ENCODE measurements around the gene TMEM163.
"Not testable (repeated sequence)": the region's sequence is repeated elsewhere in the genome, so short reads cannot be mapped to it uniquely, and the experiment has no call there.

TMEM163 gene

DNA sequence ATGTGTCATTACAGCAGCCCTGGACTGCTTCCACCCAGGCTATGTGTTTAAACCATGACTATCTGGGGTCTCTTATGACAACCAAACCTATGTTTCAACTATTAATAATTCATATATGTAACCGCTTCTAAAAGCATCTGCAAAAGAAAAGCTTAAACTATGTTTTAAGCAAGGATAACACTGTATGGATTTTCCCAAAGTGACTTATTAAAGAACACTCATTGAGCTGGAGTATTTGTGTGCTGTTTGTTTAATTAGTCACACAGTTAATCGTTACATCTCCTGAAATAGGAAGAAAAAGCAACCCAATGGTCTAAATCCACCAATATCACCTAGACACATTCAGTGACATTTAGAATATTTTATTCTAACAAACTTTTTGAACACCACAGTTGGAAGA lies 51.3 kb downstream of the TMEM163 start:
- FAIRE-seq (no peak), DNase-seq (ENCODE audit: extremely low spot score, insufficient read length, low read depth) (no peak)

DNA sequence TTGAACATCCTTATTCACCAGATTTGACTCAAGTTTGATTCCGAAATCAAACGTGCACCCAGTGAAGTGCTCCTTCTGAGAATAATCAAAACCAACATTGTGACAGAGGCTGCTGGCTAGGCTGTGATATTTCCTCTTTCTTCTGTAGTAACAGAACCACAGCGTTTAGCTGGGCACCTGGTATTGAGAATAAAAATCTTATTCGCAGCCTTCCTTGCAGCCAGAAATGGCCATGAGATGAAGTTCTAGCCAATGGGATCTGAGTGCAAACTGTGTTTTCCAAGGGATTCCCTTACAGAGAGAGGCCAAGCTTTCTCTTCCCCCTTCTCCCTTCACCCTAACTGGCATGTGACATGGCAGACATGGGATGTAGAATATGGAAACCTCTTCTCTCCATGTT lies 51.7 kb downstream of the TMEM163 start:
- FAIRE-seq = no peak
- no peak for DNase-seq (ENCODE audit: extremely low spot score, insufficient read length, low read depth)

DNA sequence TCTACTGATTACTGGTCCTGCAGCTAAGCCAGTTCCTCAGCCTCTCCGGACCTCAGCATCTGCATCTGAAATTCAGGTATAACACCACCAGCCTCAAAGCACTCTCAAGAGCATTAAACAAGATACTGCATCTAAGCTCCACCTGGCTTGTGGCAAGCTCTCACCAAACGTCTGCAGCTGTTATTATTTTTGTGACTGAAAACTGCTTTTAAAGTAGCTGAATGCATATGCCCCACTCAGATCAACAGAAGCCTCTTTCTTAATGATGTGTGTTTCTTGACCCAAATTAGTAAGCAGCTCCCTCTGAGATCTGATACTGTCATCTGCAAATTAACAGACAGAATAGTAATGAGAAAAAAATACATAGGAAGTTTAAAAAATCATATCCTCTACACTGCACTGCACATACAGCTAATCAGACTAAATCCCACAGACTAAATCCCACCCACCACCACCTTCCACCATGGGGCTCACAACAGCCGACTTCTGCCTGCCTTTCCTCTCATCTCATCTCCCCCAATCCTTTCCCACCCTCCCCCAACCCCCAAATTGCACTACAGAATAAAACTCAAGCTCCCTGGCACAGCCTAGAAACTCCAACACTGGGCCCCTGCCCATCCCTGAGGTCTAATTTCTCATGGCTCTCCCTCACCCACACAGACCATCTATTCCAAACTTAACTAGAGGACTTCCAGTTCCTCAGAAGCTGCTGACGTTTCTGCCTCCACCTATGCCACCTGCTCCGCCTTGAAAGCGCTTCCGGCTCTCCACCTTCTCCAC lies 52.9 kb downstream of the TMEM163 start:
- no peak for FAIRE-seq

DNA sequence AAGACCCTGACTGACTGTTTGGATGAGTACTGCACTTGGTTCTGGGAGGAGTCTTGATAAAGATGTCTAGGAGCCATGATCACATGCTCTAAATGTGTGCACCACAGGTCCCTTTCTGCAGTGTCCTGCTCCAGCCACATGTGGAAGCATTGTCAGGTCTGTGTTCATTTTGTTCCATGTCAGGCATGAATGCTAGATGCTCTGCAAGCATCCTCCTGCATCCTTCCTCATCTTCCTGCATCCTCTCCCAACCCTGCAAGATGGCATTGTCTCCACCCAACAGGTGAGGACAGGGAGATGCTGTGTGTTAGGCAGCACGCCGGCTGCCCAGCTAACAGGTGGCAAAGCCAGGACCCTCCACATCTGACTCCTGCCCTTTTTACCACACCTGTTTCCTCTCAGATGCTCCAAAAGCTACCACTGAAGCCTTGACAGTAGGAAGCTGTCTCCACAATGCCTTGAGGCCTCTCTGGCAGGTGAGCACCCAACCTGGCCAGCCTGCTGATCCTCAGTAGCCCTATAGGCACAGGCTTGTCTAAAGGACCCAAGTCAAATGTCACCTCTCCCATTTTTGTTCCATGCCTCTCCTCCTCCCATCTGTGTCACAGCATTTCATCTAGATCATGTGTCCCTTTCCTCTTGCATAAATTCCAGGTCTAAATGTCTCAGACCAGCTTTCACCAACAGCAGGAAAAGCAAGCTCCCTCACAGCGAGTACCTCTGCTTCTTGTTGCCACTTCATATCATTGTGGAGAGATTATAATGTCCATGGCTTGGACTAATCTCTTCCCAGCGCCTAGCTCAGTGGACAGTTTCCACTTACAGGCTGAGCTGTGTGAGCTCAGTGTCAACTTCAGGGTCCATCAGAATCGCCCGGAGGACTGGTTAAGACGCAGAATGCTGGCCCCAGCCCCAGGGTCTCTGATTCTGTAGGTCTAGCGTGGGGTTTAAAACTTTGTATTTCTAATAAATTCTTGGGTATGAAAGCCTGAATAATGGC lies 55.0 kb downstream of the TMEM163 start:
- DNase-seq (ENCODE audit: extremely low spot score, insufficient read length, low read depth) = no peak
- FAIRE-seq = no peak

More for the DNA sequence above, 52.9 kb downstream of the TMEM163 start:
- DNase-seq (ENCODE audit: extremely low spot score, insufficient read length, low read depth) = no peak

DNA sequence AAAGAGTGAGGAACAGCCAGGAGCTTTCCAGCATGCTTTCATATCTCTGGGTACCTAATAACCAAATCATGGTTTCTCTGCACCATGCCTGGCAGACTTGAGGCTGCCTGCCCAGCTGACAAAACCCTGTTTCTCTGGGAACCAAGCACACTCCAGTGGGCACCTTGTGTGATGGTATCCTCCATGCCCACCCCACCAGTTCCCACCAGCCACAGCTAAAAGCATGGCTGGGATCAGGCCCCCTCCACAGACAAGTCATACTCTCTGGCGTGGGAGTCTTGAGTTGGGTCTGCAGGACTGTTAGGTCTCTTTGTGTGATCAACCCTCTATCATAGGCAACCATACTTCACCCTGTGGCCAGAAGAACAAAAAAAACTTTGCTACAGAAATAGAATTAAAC lies 56.0 kb downstream of the TMEM163 start:
- FAIRE-seq (no peak), DNase-seq (ENCODE audit: extremely low spot score, insufficient read length, low read depth) (no peak)

DNA sequence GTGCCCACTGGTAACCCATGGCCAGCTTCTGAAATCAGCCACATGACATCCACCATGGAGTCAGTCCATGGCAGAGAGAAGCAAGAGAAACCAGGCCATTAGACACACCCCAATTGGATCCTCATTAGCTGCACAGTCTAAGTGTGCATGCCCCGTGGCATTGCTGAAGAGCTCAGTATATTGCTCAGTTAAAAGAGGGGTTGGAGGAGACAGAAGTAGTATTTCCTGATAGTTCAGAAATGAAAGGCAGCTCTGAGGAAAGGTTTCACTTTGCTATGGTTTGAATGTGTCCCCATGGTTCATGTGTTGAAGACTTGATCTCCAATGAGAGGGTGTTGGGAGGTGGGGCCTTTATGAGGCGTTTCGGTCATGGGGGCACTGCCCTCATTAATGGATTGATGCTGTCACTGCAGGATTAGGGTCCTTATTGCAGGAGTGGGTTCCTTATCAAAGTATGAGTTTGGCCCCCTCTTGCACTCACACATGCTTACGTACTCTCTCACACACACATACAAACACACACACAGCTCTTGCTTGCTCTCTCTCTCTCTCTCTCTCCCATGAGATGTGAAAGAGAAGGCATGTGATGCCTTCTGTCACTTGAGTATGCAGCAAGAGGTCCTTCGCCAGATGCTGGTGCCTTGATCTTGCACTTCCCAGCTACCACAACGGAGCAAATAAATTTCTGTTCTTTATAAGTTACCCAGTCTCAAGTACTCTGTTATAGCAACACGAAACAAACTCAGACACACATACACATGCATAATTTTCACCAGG lies 58.0 kb downstream of the TMEM163 start:
- DNase-seq (ENCODE audit: extremely low spot score, insufficient read length, low read depth) (no peak), FAIRE-seq (no peak)

DNA sequence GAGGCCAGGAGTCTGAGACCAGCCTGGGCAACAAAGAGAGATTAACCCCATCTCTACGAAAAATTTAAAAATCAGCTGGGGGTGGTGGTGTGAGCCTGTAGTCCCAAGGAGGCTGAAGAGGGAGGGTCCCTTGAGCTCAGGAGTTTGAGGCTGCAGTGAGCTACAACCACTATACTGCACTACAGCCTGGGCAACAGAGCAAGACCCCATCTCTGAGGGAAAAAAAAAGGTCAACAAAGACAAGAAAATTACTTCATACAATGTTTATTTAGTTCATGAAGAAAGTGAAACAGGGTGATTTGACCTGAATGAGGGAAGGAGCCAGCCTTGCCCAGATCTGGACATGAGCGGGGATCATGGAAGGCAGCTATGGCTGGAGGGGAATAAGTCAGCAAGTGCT lies 59.1 kb downstream of the TMEM163 start:
- no peak for DNase-seq (ENCODE audit: extremely low spot score, insufficient read length, low read depth)
- no peak for FAIRE-seq

DNA sequence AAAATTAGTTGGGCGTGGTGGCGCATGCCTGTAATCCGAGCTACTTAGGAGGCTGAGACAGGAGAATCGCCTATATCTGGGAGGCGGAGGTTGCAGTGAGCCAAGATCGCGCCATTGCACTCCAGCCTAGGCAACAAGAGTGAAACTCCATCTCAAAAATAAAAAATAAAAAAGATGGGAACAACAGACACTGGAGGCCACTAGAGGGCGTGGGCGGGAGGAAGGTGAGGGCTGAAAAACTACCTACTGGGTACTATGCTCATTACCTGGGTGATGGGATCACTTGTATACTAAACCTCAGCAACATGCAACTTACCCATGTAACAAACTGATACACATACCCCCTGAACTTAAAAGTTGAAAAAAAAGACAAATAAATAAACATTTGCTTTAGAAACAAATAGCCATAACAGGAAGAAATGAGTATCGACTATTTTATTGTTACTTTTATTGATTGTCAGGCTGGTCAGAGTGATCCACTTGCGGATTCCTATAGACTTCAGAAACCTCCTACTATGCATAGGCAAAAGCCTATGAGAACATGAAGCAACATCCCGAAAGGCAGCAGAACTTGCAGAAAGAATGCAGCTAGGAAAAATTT lies 61.0 kb downstream of the TMEM163 start:
- DNase-seq (ENCODE audit: extremely low spot score, insufficient read length, low read depth) = no peak
- no peak for FAIRE-seq

DNA sequence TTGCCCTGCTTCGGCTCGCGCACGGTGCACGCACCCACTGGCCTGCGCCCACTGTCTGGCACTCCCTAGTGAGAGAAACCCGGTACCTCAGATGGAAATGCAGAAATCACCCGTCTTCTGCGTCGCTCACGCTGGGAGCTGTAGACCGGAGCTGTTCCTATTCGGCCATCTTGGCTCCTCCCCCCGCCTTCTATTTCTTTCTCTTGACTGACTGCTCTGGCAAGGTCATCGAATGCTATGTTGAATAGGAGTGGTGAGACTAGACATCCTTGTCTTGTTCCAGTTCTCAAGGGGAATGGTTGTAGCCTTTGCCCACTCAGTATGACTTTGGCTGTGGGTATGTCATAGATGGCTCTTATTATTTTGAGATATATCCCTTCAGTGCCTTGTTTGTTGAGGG lies 62.4 kb downstream of the TMEM163 start:
- not testable (repeated sequence) for DNase-seq (ENCODE audit: extremely low spot score, insufficient read length, low read depth); FAIRE-seq

DNA sequence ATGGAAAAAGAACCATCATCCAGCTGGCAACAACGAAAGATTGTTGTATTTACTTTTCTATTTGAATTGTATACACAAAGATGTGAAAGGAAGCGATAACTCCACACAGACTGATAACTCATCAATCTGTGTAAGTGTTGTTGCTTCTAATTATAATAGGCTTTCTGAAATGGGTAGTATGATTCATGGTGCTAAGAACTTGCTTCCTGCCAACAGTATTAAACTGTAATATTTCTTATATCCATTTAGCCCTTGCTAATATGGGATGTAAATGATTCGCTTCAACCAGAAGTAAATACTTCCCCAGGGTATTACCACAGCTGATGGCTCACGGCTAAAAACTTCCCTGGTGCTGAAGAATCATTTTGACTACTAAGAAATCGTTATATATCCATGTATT lies 70.2 kb downstream of the TMEM163 start:
- no peak for FAIRE-seq
- no peak for DNase-seq (ENCODE audit: extremely low spot score, insufficient read length, low read depth)

DNA sequence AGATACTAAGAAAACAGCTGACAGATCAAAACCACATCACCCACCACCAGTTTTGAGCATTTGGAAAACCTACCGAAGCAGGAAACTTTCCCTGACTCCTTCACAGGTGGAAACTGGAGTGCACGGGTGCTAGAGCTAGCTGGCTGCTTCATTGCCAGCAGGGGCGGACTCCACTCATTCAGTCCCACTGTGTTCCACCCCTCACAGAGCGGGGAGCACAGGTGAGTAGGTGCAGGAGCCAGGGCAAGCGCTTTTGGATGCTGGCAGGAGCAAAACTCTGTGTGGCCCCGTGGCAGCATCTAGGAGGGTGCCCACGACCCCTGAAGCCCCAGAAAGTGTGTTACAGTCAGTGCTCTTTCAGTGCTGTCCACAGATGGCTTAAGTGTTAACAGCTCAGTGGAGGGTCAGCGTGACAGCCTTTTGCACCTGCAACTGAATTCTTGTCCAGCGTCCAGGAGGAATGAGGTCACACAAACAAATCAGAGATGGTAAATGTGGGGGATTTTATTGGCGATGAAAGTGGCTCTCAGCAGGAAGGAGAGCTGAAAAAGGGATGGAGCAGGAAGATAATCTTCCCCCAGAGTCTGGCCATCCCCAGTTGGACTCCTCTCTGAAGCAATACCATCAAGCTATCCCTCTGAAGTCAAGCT lies 71.1 kb downstream of the TMEM163 start:
- DNase-seq (ENCODE audit: extremely low spot score, insufficient read length, low read depth) (no peak), FAIRE-seq (no peak)

DNA sequence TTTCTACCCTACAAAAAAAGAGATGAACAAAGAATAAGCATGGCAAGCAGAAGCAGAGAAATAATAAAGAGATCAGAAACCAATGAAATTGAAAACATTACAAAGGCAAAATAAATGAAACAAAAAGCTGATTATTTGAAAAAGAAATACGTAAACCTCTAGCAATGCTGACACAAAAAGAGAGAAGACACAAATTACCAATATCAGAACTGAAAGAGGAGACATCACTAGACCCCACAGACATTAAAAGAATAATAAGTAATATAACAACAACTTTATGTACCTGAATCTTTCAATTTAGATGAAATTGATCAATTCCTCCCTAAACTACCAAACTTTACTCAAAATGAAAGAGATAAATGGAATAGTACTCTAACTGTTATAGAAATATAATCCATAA lies 75.9 kb downstream of the TMEM163 start:
- DNase-seq (ENCODE audit: extremely low spot score, insufficient read length, low read depth) = no peak
- no peak for FAIRE-seq

DNA sequence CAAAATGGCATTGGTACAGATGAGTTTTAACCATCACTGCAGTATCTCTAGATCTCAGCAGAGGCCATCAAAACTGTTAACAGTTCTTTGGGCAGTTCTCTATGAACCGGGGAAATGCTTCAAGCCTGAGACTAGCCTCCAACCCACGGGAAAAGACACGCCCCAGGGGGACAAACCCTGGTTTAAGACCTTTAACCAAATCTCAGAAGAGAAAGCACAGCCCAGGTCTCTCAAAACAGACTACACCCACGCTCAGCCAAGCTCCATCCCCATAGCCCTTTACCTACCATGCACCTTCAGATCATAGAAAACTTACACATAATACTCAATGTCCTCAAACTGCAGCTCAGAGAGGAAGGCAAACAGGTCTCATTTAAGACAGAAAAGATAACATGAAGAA lies 78.3 kb downstream of the TMEM163 start:
- no peak for FAIRE-seq

DNA sequence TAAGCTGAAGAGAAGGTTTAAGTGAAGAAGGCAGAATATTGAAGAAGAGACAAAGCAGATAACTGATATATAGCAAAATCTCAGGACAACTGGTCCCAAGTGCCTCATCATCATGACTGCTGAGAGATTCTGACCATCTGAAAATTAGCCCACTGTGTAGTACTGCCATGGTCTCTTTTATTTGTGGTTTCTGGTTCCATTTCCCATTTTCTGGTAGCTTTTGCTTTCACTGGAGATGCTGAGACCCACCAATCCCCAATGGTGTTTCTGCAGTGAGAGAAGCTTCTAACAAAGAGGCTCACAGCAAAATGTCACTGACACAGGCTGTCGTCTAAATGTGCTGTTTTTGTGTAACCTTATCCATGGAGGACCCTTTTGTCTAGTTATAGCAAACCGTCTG lies 79.5 kb downstream of the TMEM163 start:
- DNase-seq (ENCODE audit: extremely low spot score, insufficient read length, low read depth) (no peak), FAIRE-seq (no peak)

More for the DNA sequence above, 78.3 kb downstream of the TMEM163 start:
- no peak for DNase-seq (ENCODE audit: extremely low spot score, insufficient read length, low read depth)

DNA sequence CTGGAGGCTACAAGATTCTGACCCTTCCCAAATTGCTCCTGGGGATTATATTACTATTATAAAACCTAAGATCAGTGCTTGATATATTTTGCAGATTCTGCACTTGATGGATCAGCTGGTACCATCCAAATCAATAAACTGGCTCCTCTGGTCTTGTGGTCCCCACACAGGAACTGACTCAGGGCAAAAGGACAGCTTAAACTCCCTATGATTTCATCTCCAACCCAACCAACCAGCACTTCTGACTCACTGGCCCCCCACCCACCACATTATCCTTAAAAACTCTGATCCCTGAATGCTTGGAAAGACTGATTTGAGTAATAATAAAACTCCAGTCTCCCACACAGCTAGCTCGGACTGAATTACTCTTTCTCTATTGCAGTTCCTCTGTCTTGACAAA lies 82.1 kb downstream of the TMEM163 start:
- DNase-seq (ENCODE audit: extremely low spot score, insufficient read length, low read depth) = no peak
- FAIRE-seq = no peak

DNA sequence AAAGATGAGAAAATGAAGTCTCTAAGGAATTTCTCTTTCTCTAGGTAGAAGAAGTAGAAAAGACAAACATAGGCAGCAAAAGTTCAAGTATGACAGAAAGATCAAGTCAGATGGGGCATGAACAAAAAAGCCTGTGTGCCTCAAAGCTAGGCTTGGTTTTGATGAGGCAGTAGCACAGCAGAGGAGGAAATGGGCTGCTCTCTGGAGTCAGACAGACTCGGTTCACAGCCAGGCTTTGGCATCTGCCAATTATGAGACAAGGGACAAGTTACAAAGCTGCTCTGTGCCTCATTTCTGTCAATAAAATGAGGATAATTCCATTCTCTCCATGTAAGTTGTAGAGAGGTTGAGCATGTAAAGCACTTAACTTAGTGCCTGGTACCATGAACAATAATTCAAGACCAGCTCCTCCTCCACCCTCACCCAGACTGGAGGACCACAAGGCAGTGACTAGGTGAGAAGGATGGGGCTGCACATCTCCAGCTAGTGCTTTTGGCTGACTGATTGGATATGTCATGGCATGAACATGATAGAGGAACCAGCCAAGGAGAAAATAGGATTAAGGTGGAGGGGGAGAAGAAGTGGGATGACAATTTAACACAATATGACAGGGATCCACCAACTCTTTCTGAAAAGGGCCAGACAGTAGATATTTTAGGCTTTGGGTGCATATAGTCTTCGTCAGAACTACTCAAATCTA lies 84.6 kb downstream of the TMEM163 start:
- FAIRE-seq (no peak), DNase-seq (ENCODE audit: extremely low spot score, insufficient read length, low read depth) (no peak)

DNA sequence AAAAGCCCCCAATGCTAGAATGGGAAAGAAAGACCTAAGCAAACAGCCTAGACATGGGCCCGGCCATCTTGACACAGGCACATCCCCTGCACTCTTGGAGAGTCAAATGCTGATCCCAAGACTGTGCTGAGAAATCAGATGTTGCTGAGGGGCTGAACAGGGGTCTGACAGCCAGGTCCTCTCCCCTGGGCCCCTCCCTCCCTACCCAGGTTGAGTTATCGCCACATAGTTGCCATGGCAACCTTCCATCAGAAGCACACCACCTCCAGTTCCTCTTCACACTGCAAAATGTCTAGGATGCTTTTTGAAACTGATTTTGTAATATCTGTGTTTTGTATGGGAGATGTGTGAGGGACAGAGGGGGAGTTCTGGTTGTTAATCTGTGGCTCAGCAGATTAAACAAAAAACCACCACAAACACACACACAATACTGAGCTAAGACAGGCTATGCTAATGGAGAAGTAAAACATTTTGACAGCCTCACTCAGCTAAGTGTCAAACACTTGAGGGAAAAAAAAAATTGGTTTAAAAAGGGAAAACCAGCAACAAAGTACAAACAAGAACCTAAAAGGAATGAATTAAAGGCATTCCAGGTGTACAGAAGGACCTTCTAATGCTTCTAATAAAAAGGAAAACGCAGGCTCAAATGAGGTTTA lies 88.2 kb downstream of the TMEM163 start:
- no peak for DNase-seq (ENCODE audit: extremely low spot score, insufficient read length, low read depth)
- no peak for FAIRE-seq

DNA sequence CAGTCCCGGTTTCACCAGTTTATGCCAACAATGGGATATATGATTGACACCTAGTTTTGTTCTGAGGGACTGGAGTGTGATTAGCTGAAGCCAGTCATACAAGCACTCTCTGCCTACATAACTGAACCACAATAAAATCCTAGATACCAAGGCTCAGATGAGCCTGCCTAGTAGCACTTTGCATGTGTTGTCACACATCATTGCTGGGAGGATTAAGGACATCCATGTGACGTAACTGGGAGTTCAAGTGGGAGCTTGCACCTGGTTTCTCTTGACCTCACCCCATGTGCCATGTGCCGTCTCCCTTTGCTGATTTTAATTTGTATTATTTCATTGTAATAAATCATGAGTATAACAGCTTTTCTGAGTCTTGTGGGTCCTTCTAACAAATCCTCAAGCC lies 90.3 kb downstream of the TMEM163 start:
- DNase-seq (ENCODE audit: extremely low spot score, insufficient read length, low read depth) = no peak
- no peak for FAIRE-seq
